Effector CD8-positive, alpha-beta T cell (primary cell): ENCODE results near the gene PROP1.
A peak's percentile ranks its signal among the peaks of the same experiment; 100 is the strongest.
"Not testable (repeated sequence)": the region's sequence is repeated elsewhere in the genome, so short reads cannot be mapped to it uniquely, and the experiment has no call there.

Experiments
- DNase-seq: peaks from one replicate; lab custom pipeline; 2025; lab: John Stamatoyannopoulos, UW
- total RNA-seq, 4 experiments: gene quantifications; one replicate each; lab custom pipeline; 2026; lab: John Stamatoyannopoulos, UW

The PROP1 gene
- 0 reads per million in 4 experiments for total RNA-seq

- no peak for DNase-seq
Measured at GRCh38 chr5:177995691-177996595, at the start of gene PROP1. Gene PROP1, minus strand, starts transcription at chr5:177996242. Its CDS starts 309 bp downstream, at chr5:177995933.

DNA sequence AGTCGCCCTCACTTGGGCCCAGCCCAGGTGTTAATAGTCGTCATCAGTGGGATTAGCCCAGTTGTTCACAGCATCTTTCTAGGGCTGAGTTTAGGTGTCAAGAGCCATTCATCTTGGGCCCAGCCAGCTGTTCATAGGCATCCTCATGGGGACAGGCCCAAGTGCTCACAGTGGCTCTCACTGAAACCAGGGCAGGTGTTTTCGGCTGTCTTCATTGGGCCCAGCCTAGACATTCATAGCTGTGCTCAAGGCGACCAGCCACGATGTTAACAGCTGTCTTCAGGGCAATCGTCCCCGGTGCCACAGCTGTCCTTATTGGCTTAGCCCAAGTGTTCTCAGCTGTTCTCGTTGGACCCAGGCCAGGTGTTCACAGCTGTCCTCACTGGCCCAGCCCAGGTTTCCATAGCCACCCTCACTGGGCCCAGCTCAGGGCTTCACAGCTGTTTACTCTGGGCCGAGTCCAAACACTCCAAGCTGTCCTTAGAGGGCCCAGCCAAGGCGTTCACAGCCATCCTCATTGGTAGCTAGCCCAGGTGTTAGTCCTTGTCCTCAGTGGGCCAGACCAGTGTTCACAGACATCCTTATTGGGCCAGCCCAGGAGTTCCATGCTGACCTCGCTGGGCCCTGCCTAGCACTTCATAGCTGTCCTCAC, 23.5 kb upstream of the PROP1 start:
- not testable (repeated sequence) for DNase-seq

DNA sequence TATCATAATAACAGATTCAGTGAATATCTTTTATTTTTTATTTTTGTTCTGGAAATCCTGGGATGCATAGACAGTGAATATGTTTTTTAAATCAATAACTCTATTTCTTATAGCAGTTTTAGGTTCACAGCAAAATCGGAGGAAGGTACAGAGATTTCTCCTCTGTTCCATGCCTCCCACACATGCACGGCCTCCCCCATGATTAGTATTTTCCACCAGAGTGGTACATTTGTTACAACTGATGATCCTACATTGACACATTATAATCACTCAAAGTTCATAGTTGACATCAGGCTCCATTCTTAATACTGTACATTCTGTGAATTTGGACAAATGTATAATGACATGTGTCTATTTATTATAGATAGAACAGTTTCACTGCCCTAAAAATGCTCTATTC, 16.7 kb upstream of the PROP1 start:
- DNase-seq, result not testable (repeated sequence)

DNA sequence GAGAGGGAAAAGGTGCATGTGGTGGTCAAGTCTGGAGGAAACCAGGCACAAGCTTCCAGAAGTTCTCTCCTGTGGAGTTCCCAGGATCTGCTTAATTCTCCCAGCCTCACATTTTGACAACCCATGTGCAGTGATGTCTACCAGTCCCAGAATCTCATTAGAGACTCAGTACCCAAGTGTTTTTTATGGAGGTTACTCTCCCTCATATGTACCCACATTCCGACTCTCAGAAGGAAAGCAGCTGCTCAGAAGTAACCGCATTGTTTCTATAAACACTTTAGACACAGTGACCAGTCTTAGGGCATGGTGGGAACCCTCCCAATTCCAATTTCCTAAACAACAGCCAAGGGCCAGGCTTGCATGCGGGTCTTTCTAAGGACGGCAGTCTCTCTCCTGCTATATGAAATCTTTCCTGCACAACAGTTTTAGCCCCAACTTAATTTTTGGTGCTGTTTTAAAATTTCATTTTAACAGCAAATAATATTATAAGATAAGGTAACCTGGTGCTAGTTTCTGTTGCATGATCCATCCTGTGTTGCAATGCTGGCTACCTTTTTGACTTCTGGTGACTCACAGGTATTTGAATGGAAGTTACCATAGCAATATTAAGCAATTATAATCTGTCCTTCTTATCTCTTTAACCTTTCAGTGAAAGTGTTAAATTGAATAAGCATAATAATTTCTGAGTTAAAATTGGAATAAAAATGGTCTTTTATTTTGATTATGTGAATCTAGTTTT, 15.9 kb upstream of the PROP1 start:
- not testable (repeated sequence) for DNase-seq

GRCh38 chr5:178007272-178007671, 11.2 kb upstream of the PROP1 start:
- not testable (repeated sequence) for DNase-seq

GRCh38 chr5:178006536-178007231, 10.6 kb upstream of the PROP1 start:
- peak; percentile 11 for DNase-seq

GRCh38 chr5:178006181-178006535, 10.1 kb upstream of the PROP1 start:
- DNase-seq, result not testable (repeated sequence)

GRCh38 chr5:177997846-177998245, 1.8 kb upstream of the PROP1 start:
- no peak for DNase-seq

- DNase-seq, result no peak
Measured at GRCh38 chr5:177997319-177997670, 1.3 kb upstream of the PROP1 start.

DNA sequence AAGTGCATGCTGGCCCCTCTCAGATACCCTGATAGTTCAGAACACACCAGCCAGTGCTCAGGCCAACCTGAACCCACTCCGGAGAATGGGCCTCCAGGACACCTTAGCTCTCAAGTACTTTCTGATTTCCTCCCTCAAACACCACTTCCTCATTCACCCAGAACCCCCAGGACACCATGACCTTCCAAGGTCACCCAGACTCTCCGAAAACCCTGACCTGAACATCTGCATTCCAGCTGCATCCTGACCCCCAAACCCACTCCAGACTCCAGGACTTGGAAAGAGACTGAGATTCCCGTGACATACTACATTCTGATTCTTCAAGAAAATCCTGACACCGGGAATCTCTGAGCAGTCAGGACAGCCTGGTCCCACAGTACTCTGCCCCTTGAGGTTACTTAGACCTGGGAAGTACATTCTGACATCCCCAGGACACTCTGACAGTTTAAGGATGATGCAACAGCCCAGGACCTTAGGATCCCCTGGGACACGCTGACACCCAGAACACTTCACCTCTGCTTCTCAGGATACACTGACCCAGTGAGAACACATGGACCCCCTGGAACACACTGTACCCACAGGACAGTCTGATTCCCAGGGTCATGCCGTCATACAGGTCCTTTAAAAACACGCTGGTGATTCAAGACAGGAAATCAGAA, 747 bp upstream of the PROP1 start:
- DNase-seq, result no peak

DNA sequence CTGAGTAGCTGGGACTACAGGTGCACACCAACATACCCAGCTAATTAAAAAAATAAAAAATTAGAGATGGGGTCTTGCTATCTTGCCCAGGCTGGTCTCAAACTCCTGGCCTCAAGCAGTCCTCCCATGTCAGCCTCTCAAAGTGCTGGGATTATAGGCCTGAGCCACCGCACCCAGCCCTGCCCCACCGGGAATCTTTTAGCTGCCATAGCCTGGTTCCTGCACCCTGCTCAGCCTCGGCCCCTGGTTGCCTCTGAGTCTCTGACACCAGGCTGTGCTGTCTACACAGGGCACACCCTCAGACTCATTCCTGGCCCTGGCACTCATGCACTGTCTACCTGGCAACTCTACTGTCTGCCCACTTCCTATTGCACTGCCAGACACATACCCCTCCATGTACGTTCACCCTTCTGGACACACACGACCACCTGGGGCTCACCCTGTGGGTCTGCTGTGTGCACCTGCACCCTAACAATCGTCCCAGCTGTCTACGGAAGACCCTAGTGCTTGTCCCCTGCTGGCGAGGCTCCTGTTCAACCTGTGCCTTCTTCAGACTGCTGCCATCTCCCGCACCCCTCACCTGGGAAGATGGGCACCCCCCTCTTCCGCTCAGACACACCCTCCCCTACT, 1.4 kb downstream of the PROP1 start:
- DNase-seq, result no peak

DNA sequence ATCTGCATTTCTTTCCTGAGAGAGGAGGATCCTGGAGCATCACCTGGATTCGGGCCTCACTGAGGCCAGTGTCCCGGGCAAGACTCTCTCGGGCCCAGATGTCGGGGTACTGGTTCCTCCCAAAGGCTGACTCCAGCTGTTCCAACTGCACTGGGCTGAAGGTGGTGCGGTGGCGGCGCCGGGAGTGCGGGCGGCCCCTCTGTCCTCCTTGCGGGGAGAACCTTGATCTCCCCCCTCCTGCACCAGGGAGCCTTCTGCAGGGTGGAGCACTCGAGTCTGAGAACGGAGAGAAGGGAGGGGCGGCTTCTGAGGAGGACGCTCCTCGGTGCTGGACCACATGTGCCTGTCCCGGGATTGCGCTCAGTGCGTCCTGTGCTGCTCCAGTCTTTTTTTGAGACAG, 2.0 kb downstream of the PROP1 start:
- no peak for DNase-seq

DNA sequence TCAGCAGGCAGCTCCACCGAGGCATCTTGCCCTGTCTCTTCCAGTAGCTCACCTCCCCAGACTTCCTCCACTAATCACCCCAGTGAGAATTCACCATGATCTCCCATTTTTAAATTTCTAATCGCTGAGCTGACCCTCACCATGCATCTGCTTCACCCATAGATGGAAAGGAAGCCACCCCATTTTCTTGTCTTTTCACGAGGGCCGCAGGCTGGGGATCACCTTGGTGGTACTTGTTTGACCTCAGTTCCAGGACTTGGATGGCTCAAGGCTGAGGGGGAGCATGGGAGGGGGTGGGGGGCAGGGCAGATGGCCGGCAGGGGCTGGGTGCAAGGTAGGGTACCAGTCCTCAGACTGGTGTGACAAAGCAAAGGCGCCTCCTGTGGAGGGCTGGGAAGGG, 3.6 kb downstream of the PROP1 start:
- DNase-seq, result no peak

DNA sequence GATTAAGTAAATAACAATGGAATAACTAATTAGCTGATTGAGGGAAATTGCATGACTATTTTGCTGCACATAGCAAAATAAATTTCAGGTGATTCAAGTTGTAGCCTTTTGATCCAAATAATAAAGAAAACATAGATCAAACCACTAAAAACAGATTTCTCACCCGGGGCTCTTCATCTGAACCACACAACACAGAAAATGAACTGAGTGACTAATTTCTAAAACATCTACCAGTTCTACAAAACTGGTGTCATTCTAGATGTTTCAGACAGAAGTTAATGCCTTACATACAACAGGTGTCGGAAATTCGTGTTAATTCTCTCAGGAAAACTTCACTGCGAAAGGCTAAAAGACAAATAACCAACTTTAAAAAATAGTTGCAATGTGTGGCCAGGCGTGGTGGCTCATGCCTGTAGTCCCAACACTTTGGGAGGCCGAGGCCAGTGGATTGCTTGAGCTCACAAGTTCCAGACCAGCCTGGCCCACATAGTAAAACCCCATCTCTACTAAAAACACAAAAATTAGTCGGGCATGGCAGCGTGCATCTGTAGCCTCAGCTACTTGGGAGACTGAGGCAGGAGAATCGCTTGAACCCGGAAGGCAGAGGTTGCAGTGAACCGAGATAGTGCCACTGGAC, 6.9 kb downstream of the PROP1 start:
- no peak for DNase-seq

DNA sequence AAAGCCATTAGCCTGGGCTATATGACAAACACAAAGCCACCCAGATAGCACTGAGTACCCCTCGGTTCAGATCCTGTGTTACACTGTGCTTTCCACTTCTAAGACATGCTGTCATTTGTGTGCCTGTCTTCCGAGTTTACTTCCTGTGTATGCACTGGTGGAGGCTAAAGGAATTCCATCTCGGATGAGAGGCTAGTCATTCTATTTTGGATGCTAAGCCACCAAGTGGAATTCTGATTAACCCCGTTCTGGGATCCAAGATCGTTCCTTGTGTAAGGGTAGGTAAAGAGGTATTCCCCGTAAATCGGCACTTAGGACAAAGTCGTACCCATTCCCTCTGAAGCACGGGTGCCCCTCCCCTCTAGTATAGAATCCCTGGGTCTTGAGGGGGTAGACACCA, 8.7 kb downstream of the PROP1 start:
- no peak for DNase-seq

GRCh38 chr5:177985430-177986040, 10.5 kb downstream of the PROP1 start:
- DNase-seq, result no peak

- no peak for DNase-seq
Measured at GRCh38 chr5:177984584-177985206, 11.3 kb downstream of the PROP1 start.

DNA sequence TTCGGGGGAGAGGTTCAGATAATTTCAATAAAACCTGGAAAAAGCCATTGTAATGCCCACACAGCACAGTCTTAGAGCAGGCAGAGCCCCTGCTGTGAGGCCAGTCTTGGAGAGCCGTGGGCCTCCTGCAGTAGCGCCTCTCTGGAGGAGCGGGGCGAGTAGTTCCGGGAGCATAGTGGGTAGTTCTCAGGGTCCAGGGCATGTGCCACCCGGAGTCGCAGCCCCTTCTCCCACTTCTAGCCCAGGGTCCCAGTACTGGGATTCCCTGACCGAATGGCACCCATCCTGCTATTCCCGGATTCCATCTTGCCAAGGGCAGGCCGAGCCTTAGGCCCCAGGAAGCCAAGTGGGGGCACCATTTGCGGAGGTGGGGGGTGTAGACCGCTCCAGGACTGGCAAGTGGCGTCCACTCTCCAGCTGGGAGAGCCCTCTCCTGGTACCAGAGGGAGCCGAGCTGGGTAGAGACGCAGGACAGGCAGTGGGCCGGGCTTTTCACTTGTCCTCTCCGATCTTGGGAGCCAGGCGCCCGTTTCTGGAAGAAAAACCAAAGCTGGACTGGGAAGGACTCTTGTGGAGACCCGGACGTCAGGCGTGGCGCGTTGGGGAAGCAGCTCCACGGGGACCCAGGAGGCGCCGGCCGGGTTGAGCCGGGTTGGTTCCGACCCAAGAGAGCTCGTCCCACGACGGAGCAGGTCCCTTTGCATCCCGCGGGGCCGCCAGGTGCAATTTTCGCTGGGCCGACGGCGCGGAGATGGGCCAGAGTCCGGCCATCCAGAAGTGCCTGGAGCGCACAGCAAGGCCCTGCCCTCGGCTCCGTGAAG, 12.1 kb downstream of the PROP1 start:
- no peak for DNase-seq

- no peak for DNase-seq
Measured at GRCh38 chr5:177982956-177983355, 13.1 kb downstream of the PROP1 start.
